ENCODE data around the gene RNF180. TPM values are rescaled to one million over a fixed set of nuclear protein-coding genes. Genes with fewer than 3 reads are reported as not detected.
A peak's percentile ranks its signal among the peaks of the same experiment; 100 is the strongest.
"Not testable (repeated sequence)": the region's sequence is repeated elsewhere in the genome, so short reads cannot be mapped to it uniquely, and the experiment has no call there.

Gene RNF180
- total RNA-seq, 1 experiment from 2014 or later = 2.7 TPM

DNA sequence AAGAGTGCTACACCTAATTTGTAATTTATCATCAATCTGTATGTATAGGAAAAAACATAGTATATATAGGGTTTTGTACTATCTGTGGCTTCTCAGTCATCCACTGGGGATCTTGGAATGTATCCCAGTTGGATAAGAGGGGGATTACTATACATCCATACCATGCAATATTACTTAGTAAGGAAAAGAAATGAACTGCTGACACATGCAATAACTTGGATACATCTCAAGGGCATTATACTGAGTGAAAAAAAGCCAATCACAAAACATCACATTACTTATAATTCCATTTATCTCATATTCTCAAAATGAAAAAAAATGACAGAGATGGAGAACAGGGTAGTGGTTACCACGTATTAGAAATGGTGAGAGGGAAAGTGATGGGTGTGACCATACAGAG, 231.9 kb downstream of the RNF180 start:
- CTCF ChIA-PET = no interaction called here
- H3K9me3 Mint-ChIP-seq = peaks cover 32% of the 10 kb centered on the region

DNA sequence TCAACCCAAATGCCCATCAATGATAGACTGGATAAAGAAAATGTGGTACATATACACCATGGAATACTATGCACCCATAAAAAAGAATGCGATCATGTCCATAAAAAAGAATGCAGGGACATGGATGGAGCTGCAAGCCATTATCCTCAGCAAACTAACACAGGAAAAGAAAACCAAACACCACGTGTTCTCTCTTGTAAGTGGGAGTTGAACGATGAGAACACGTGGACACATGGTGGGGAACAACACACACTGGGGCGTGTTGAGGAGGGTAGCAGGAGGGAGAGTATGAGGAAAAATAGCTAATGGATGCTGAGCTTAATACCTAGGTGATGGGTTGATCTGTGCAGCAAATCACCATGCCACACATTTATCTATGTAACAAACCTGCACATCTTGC, 233.1 kb downstream of the RNF180 start:
- CTCF ChIA-PET, H3K36me3 Mint-ChIP-seq, ATAC-seq: not testable (repeated sequence)

More for the DNA sequence above, 231.9 kb downstream of the RNF180 start:
- ATAC-seq = no peak
- H3K27ac Mint-ChIP-seq = no peak overlapping the region
- no peaks in the 10 kb centered on the region for H3K4me1 Mint-ChIP-seq
- H3K4me3 Mint-ChIP-seq = no peak overlapping the region
- no peaks in the 10 kb centered on the region for H3K27me3 Mint-ChIP-seq (ENCODE audit: low read depth)
- TF ChIP-seq ZBTB21 (CRISPR knock-in tag; IDR thresholded peaks at IDR 0.05; ENCODE audit: borderline replicate concordance) = no peak
- no peaks in the 10 kb centered on the region for H3K36me3 Mint-ChIP-seq
- no peak for DNase-seq (ENCODE audit: low spot score)
- POLR2A ChIA-PET = no interaction called here

DNA sequence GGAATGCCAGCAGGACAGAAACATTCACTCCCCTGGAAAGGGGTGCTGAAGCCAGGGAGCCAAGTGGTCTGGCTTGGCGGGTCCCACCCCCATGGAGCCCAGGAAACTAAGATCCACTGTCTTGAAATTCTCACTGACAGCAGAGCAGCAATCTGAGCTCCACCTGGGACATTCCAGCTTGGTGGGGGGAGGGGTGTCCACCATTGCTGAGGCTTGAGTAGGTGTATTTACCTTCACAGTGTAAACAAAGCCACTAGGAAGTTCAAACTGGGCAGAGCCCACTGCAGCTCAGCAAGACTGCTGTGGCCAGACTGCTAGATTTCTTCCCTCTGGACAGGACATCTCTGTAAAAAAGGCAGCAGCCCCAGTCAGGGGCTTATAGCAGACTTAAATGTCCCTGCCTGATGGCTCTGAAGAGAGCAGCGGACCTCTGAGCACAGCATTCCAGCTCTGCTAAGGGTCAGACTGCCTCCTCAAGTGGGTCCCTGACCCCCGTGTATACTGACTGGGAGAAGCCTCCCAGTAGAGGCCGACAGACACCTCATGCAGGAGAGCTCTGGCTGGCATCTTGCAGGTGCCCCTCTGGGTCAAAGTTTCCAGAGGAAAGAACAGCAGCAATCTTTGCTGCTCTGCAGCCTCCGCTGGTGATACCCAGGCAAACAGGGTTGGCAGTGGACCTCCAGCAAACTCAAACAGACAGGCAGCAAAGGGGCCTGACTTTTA, 241.6 kb downstream of the RNF180 start:
- H3K36me3 Mint-ChIP-seq; H3K27me3 Mint-ChIP-seq (ENCODE audit: low read depth); H3K27ac Mint-ChIP-seq; H3K4me3 Mint-ChIP-seq: not testable (repeated sequence)
- ATAC-seq = peak; percentile 87
- CTCF ChIA-PET = interaction anchor here (1.1 kb wide), 1 partner anchor 188 kb away, joined by 4 read pairs; no protein-coding TSS in a partner anchor
- POLR2A ChIA-PET = interaction anchor here (0.6 kb wide), 1 partner anchor 198 kb away, joined by 4 read pairs; no protein-coding TSS in a partner anchor
- DNase-seq (ENCODE audit: low spot score) = peak; percentile 59
- peak; percentile 25; the same call in 1 of the 2 replicates for TF ChIP-seq TEAD1 (CRISPR knock-in tag; IDR thresholded peaks at IDR 0.05)
- Mint-ChIP-seq H3K4me1 (peaks cover 20% of the 10 kb centered on the region), H3K9me3 (peaks cover 35% of the 10 kb centered on the region)

More for the DNA sequence above, 233.1 kb downstream of the RNF180 start:
- peaks cover 31% of the 10 kb centered on the region for H3K9me3 Mint-ChIP-seq
- H3K27me3 Mint-ChIP-seq (ENCODE audit: low read depth); POLR2A ChIA-PET; H3K4me3 Mint-ChIP-seq; DNase-seq (ENCODE audit: low spot score); H3K4me1 Mint-ChIP-seq; H3K27ac Mint-ChIP-seq: not testable (repeated sequence)

DNA sequence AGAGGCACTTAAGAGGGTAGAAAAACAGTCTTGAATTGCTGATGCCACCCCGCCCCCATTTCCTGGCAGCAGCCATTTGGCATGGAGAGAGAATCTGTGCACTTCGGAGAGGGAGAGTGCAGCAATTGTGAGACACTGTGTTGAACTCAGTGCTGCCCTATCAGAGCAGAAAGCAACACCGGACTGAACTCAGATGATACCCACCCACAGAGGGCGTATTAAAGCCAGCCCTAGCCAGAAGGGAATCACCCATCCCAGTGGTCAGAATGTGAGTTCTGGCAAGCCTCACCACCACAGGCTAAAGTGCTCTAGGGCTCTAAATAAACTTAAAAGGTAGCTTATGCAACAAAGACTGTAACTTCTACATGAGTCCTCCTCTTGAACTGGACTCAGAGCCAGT, 251.7 kb downstream of the RNF180 start:
- no peaks in the 10 kb centered on the region for H3K9me3 Mint-ChIP-seq
- CTCF ChIA-PET = interaction anchor here (1.1 to 1.4 kb wide), 3 partner anchors 70 to 195 kb away, joined by 3 to 7 read pairs (median 3); no protein-coding TSS in a partner anchor
- H3K4me1 Mint-ChIP-seq = peaks cover 7% of the 10 kb centered on the region; the same call in 1 of the 2 replicates
- no peaks in the 10 kb centered on the region for H3K36me3 Mint-ChIP-seq
- ATAC-seq = peak; percentile 99
- TF ChIP-seq ZNF671 (CRISPR knock-in tag; IDR thresholded peaks at IDR 0.05) (no peak), FOXK1 (CRISPR knock-in tag; IDR thresholded peaks at IDR 0.05) (no peak), MXD4 (CRISPR knock-in tag; IDR thresholded peaks at IDR 0.05; ENCODE audit: borderline replicate concordance) (no peak)
- POLR2A ChIA-PET = no interaction called here
- peak; percentile 30 for DNase-seq (ENCODE audit: low spot score)
- H3K27ac Mint-ChIP-seq = no peak overlapping the region
- H3K27me3 Mint-ChIP-seq (ENCODE audit: low read depth) = no peaks in the 10 kb centered on the region
- no peak overlapping the region for H3K4me3 Mint-ChIP-seq

DNA sequence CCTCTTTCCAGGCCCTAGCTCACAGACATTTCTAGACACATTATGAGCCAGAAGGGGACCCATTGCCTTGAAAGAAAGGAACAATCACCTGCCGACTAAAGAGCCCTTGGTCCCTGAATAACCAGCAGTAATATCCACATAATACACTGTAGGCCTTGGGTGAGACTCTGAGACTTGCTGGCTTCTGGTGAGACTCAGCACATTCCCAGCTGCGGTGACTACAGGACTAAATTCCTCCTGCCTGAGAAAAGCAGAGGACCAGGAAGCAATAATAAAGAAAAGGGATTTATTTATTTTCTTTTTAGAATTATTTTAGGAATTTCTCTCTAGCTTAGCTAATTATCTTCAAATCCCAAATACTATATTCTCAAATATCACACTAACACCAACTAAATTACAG, 252.4 kb downstream of the RNF180 start:
- H3K36me3 Mint-ChIP-seq = no peaks in the 10 kb centered on the region
- ATAC-seq (no peak), DNase-seq (ENCODE audit: low spot score) (no peak)
- no peak overlapping the region for H3K4me3 Mint-ChIP-seq
- POLR2A ChIA-PET = interaction anchor here (0.5 kb wide), 1 partner anchor 41 kb away, joined by 3 read pairs; no protein-coding TSS in a partner anchor
- no peaks in the 10 kb centered on the region for H3K27me3 Mint-ChIP-seq (ENCODE audit: low read depth)
- CTCF ChIA-PET = interaction anchor here (1.1 to 1.4 kb wide), 3 partner anchors 71 to 194 kb away, joined by 3 to 7 read pairs (median 3); no protein-coding TSS in a partner anchor
- H3K4me1 Mint-ChIP-seq = peaks cover 7% of the 10 kb centered on the region; the same call in 1 of the 2 replicates
- no peaks in the 10 kb centered on the region for H3K9me3 Mint-ChIP-seq
- H3K27ac Mint-ChIP-seq = no peak overlapping the region
- TF ChIP-seq, protein P1, sequence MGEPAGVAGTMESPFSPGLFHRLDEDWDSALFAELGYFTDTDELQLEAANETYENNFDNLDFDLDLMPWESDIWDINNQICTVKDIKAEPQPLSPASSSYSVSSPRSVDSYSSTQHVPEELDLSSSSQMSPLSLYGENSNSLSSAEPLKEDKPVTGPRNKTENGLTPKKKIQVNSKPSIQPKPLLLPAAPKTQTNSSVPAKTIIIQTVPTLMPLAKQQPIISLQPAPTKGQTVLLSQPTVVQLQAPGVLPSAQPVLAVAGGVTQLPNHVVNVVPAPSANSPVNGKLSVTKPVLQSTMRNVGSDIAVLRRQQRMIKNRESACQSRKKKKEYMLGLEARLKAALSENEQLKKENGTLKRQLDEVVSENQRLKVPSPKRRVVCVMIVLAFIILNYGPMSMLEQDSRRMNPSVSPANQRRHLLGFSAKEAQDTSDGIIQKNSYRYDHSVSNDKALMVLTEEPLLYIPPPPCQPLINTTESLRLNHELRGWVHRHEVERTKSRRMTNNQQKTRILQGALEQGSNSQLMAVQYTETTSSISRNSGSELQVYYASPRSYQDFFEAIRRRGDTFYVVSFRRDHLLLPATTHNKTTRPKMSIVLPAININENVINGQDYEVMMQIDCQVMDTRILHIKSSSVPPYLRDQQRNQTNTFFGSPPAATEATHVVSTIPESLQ (CRISPR knock-in tag; IDR thresholded peaks at IDR 0.05) = no peak
- TF ChIP-seq, protein P2, sequence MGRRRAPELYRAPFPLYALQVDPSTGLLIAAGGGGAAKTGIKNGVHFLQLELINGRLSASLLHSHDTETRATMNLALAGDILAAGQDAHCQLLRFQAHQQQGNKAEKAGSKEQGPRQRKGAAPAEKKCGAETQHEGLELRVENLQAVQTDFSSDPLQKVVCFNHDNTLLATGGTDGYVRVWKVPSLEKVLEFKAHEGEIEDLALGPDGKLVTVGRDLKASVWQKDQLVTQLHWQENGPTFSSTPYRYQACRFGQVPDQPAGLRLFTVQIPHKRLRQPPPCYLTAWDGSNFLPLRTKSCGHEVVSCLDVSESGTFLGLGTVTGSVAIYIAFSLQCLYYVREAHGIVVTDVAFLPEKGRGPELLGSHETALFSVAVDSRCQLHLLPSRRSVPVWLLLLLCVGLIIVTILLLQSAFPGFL (CRISPR knock-in tag; IDR thresholded peaks at IDR 0.05; ENCODE audit: borderline replicate concordance) = no peak
- no peak for TF ChIP-seq JUN (CRISPR knock-in tag; IDR thresholded peaks at IDR 0.05)
- TF ChIP-seq, protein P3, sequence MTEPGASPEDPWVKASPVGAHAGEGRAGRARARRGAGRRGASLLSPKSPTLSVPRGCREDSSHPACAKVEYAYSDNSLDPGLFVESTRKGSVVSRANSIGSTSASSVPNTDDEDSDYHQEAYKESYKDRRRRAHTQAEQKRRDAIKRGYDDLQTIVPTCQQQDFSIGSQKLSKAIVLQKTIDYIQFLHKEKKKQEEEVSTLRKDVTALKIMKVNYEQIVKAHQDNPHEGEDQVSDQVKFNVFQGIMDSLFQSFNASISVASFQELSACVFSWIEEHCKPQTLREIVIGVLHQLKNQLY (CRISPR knock-in tag; IDR thresholded peaks at IDR 0.05) = no peak
- TF ChIP-seq, protein P4, sequence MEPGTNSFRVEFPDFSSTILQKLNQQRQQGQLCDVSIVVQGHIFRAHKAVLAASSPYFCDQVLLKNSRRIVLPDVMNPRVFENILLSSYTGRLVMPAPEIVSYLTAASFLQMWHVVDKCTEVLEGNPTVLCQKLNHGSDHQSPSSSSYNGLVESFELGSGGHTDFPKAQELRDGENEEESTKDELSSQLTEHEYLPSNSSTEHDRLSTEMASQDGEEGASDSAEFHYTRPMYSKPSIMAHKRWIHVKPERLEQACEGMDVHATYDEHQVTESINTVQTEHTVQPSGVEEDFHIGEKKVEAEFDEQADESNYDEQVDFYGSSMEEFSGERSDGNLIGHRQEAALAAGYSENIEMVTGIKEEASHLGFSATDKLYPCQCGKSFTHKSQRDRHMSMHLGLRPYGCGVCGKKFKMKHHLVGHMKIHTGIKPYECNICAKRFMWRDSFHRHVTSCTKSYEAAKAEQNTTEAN (CRISPR knock-in tag; IDR thresholded peaks at IDR 0.05) = no peak
- no peak for TF ChIP-seq ZNF317 (CRISPR knock-in tag; IDR thresholded peaks at IDR 0.05; ENCODE audit: borderline replicate concordance, low read depth)
- TF ChIP-seq GRHL2 (CRISPR knock-in tag; IDR thresholded peaks at IDR 0.05; ENCODE audit: insufficient replicate concordance, severe bottlenecking) = no peak
- TF ChIP-seq ZNF671 (CRISPR knock-in tag; IDR thresholded peaks at IDR 0.05) = no peak
- no peak for TF ChIP-seq ETV6 (CRISPR knock-in tag; IDR thresholded peaks at IDR 0.05)
- TF ChIP-seq, protein P5, sequence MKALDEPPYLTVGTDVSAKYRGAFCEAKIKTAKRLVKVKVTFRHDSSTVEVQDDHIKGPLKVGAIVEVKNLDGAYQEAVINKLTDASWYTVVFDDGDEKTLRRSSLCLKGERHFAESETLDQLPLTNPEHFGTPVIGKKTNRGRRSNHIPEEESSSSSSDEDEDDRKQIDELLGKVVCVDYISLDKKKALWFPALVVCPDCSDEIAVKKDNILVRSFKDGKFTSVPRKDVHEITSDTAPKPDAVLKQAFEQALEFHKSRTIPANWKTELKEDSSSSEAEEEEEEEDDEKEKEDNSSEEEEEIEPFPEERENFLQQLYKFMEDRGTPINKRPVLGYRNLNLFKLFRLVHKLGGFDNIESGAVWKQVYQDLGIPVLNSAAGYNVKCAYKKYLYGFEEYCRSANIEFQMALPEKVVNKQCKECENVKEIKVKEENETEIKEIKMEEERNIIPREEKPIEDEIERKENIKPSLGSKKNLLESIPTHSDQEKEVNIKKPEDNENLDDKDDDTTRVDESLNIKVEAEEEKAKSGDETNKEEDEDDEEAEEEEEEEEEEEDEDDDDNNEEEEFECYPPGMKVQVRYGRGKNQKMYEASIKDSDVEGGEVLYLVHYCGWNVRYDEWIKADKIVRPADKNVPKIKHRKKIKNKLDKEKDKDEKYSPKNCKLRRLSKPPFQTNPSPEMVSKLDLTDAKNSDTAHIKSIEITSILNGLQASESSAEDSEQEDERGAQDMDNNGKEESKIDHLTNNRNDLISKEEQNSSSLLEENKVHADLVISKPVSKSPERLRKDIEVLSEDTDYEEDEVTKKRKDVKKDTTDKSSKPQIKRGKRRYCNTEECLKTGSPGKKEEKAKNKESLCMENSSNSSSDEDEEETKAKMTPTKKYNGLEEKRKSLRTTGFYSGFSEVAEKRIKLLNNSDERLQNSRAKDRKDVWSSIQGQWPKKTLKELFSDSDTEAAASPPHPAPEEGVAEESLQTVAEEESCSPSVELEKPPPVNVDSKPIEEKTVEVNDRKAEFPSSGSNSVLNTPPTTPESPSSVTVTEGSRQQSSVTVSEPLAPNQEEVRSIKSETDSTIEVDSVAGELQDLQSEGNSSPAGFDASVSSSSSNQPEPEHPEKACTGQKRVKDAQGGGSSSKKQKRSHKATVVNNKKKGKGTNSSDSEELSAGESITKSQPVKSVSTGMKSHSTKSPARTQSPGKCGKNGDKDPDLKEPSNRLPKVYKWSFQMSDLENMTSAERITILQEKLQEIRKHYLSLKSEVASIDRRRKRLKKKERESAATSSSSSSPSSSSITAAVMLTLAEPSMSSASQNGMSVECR (CRISPR knock-in tag; IDR thresholded peaks at IDR 0.05; ENCODE audit: borderline replicate concordance) = no peak

Data from WTC11 (cell line).